ENCODE measurements around the gene QPCTL.

The QPCTL gene

GRCh38 chr19:45692187-45693105, at the start of gene QPCTL:
TSS of gene QPCTL (plus strand) at chr19:45692666. CDS start at chr19:45692704, 38 bp downstream.
- peak within 1 kb of the TSS; percentile 91 for H3K4me3 ChIP-seq (replicated peaks in 1 of 2; ENCODE audit: low read depth in 2 of 2, low read length in 2 of 2)
- no peak for TF ChIP-seq CTCF (IDR thresholded peaks at IDR 0.05; ENCODE audit: low read depth, low read length)
- DNase-seq (ENCODE audit: low read depth in 2 of 2): peak; percentile 100

- TF ChIP-seq CTCF (IDR thresholded peaks at IDR 0.05; ENCODE audit: low read depth, low read length): peak; percentile 100
- DNase-seq (ENCODE audit: low read depth in 2 of 2): peak; percentile 87
- H3K4me3 ChIP-seq (replicated peaks in 1 of 2; ENCODE audit: low read depth in 2 of 2, low read length in 2 of 2): peak overlapping the region in 1 of 2 donors; percentile 19
These were observed 49.2 kb upstream of the QPCTL start for GRCh38 chr19:45643024-45643926.

- TF ChIP-seq CTCF (IDR thresholded peaks at IDR 0.05; ENCODE audit: low read depth, low read length): no peak
- no peak overlapping the region for H3K4me3 ChIP-seq (replicated peaks in 1 of 2; ENCODE audit: low read depth in 2 of 2, low read length in 2 of 2)
- DNase-seq (ENCODE audit: low read depth in 2 of 2): no peak
These were observed 48.3 kb upstream of the QPCTL start for GRCh38 chr19:45643927-45644771.

- no peak for DNase-seq (ENCODE audit: low read depth in 2 of 2)
- H3K4me3 ChIP-seq (replicated peaks in 1 of 2; ENCODE audit: low read depth in 2 of 2, low read length in 2 of 2): peak overlapping the region; percentile 48 to 57
These were observed 47.3 kb upstream of the QPCTL start for GRCh38 chr19:45645068-45645630.

GRCh38 chr19:45645631-45646344, 46.7 kb upstream of the QPCTL start:
- no peak for TF ChIP-seq CTCF (IDR thresholded peaks at IDR 0.05; ENCODE audit: low read depth, low read length)
- peak; percentile 89 to 93 for DNase-seq (ENCODE audit: low read depth in 2 of 2)
- H3K4me3 ChIP-seq (replicated peaks in 1 of 2; ENCODE audit: low read depth in 2 of 2, low read length in 2 of 2): peak overlapping the region; percentile 48 to 57

More at GRCh38 chr19:45645068-45645630, 47.3 kb upstream of the QPCTL start:
- no peak for TF ChIP-seq CTCF (IDR thresholded peaks at IDR 0.05; ENCODE audit: low read depth, low read length)
